SU-DHL-6 (cell line): Measurements from ENCODE around the gene PRDM16.

Experiments used
- H2AFZ ChIP-seq: fragments of 200-600 bp; sonication (generic); 2 replicates; pipeline ENCODE4 v1.6.1; 2014; ENCODE audit warnings: low read depth, mild to moderate bottlenecking, moderate library complexity, mixed read lengths, antibody characterized with exemption, low read length; ENCODE audit not compliant: severe bottlenecking
- H3F3A ChIP-seq: fragments of 200-600 bp; shearing (Covaris generic); 2 replicates; pipeline ENCODE4 v1.6.0; 2016; ENCODE audit warnings: antibody characterized with exemption, mild to moderate bottlenecking; ENCODE audit not compliant: insufficient read depth
- H3K27ac ChIP-seq: fragments of 200-600 bp; sonication (generic); 2 replicates; pipeline ENCODE4 v1.5.1; 2016; ENCODE audit warnings: low read depth, mild to moderate bottlenecking, low read length, moderate library complexity, mixed read lengths
- H3K27me3 ChIP-seq: fragments of 200-600 bp; sonication (generic), shearing (Covaris generic); 2 replicates; pipeline ENCODE4 v1.6.0; 2014; ENCODE audit warnings: mild to moderate bottlenecking, low read length
- H3K36me3 ChIP-seq: fragments of 200-600 bp; sonication (generic); 2 replicates; pipeline ENCODE4 v1.6.1; 2014; ENCODE audit warnings: mild to moderate bottlenecking, low read length, mixed read lengths
- H3K4me2 ChIP-seq: fragments of 300-600, 200-600 bp; shearing (Covaris generic), sonication (generic); 2 replicates; pipeline ENCODE4 v1.6.0; 2014; ENCODE audit warnings: low read length, low read depth, mild to moderate bottlenecking; ENCODE audit not compliant: poor library complexity, severe bottlenecking
- H3K4me3 ChIP-seq: fragments of 200-600 bp; sonication (generic); 2 replicates; pipeline ENCODE4 v1.5.1; 2014; ENCODE audit warnings: antibody characterized with exemption, low read length, mild to moderate bottlenecking, mixed read lengths; ENCODE audit not compliant: insufficient read depth, poor library complexity, severe bottlenecking
- H3K79me2 ChIP-seq: fragments of 200-600 bp; sonication (generic); 2 replicates; pipeline ENCODE4 v1.6.1; 2014; ENCODE audit warnings: mild to moderate bottlenecking, low read length, moderate library complexity; ENCODE audit not compliant: insufficient read depth
- H3K9ac ChIP-seq: fragments of 200-600 bp; sonication (generic); 2 replicates; pipeline ENCODE4 v1.7.0; 2014; ENCODE audit warnings: mild to moderate bottlenecking, low read length
- H3K9me2 ChIP-seq: fragments of 200-600 bp; sonication (generic); replicated peaks from 2 replicates; pipeline ENCODE4 v1.6.1; 2014; ENCODE audit warnings: low read length; ENCODE audit not compliant: insufficient read depth
- H3K9me3 ChIP-seq: fragments of 200-600 bp; sonication (generic); 2 replicates; pipeline ENCODE4 v1.6.1; 2014; ENCODE audit warnings: low read length, mixed read lengths; ENCODE audit not compliant: insufficient read depth
- H4K20me1 ChIP-seq: fragments of 200-600 bp; sonication (generic); 2 replicates; pipeline ENCODE4 v1.6.1; 2014; ENCODE audit warnings: low read depth, mild to moderate bottlenecking, antibody characterized with exemption, low read length, moderate library complexity, mixed read lengths
- EZH2phosphoT487 ChIP-seq: fragments of 200-600 bp; sonication (generic), shearing (Covaris generic); conservative IDR thresholded peaks from 2 replicates; pipeline ENCODE4 v1.6.1; 2018; ENCODE audit warnings: mild to moderate bottlenecking, antibody characterized with exemption, low read length, moderate library complexity, mixed read lengths
- TF ChIP-seq, protein P1 (sequence below): fragments of 200-600 bp; sonication (generic); IDR thresholded peaks from one replicate; pipeline ENCODE4 v1.5.1; 2017; ENCODE audit warnings: antibody characterized with exemption, mild to moderate bottlenecking, low read length, moderate library complexity; ENCODE audit not compliant: insufficient read depth, poor library complexity, severe bottlenecking

PRDM16 gene

GRCh38 chr1:3244025-3244926 is 175.3 kb downstream of the PRDM16 start:
- Histone ChIP-seq H3K9ac (no peak overlapping the region), H3K9me3 (no peaks in the 10 kb centered on the region), H3K9me2 (no peaks in the 10 kb centered on the region), H3K27me3 (no peaks in the 10 kb centered on the region), H3K27ac (no peak overlapping the region), H3K4me3 (no peak overlapping the region), H3K4me2 (no peak overlapping the region), H3K36me3 (no peaks in the 10 kb centered on the region), H3F3A (no peaks in the 10 kb centered on the region), H4K20me1 (no peaks in the 10 kb centered on the region), H3K79me2 (no peaks in the 10 kb centered on the region), H2AFZ (no peak overlapping the region)
- TF ChIP-seq EZH2phosphoT487, result no peak
- TF ChIP-seq, protein P1, sequence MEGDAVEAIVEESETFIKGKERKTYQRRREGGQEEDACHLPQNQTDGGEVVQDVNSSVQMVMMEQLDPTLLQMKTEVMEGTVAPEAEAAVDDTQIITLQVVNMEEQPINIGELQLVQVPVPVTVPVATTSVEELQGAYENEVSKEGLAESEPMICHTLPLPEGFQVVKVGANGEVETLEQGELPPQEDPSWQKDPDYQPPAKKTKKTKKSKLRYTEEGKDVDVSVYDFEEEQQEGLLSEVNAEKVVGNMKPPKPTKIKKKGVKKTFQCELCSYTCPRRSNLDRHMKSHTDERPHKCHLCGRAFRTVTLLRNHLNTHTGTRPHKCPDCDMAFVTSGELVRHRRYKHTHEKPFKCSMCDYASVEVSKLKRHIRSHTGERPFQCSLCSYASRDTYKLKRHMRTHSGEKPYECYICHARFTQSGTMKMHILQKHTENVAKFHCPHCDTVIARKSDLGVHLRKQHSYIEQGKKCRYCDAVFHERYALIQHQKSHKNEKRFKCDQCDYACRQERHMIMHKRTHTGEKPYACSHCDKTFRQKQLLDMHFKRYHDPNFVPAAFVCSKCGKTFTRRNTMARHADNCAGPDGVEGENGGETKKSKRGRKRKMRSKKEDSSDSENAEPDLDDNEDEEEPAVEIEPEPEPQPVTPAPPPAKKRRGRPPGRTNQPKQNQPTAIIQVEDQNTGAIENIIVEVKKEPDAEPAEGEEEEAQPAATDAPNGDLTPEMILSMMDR, result no peak

DNA sequence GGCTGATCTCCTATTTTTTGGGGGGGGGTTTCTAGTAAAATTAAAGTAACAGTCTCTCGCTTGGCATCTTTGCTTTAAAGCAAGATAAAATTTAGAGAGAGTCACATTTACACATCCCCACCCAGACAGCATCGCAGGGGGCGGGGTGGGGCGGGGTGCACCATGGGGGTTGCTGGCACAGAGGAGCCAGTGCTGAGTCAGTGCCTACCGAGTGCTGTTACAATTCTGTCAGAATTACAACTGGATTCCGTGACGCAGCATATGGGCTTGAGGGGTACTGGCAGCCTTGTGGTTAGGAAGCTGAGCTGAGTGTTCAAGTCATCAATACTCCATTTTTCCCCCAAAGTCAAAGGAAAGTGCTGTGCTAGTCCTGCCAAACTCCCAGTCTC is 175.9 kb downstream of the PRDM16 start:
- TF ChIP-seq, protein P1, result no peak
- no peak for TF ChIP-seq EZH2phosphoT487
- Histone ChIP-seq H3K27ac (no peak overlapping the region), H3K36me3 (no peaks in the 10 kb centered on the region), H3K9ac (no peak overlapping the region), H3K4me3 (no peak overlapping the region), H2AFZ (no peak overlapping the region), H4K20me1 (no peaks in the 10 kb centered on the region), H3K4me2 (no peak overlapping the region), H3K27me3 (no peaks in the 10 kb centered on the region), H3F3A (no peaks in the 10 kb centered on the region), H3K9me2 (no peaks in the 10 kb centered on the region), H3K9me3 (no peaks in the 10 kb centered on the region), H3K79me2 (no peaks in the 10 kb centered on the region)

GRCh38 chr1:3245344-3245743 is 176.3 kb downstream of the PRDM16 start:
- H3K79me2 ChIP-seq, result no peaks in the 10 kb centered on the region
- H3K9ac ChIP-seq, result no peak overlapping the region
- no peak overlapping the region for H3K4me2 ChIP-seq
- no peaks in the 10 kb centered on the region for H3F3A ChIP-seq
- no peak overlapping the region for H3K4me3 ChIP-seq
- no peak for TF ChIP-seq EZH2phosphoT487
- TF ChIP-seq, protein P1, result no peak
- no peaks in the 10 kb centered on the region for H3K9me2 ChIP-seq
- H4K20me1 ChIP-seq, result no peaks in the 10 kb centered on the region
- H2AFZ ChIP-seq, result no peak overlapping the region
- H3K36me3 ChIP-seq, result no peaks in the 10 kb centered on the region
- no peaks in the 10 kb centered on the region for H3K9me3 ChIP-seq
- no peak overlapping the region for H3K27ac ChIP-seq
- no peaks in the 10 kb centered on the region for H3K27me3 ChIP-seq
